Subcutaneous adipose tissue (tissue), 4 donors: ENCODE measurements around the gene OOSP3. TPM values are rescaled to one million over a fixed set of nuclear protein-coding genes. Genes with fewer than 3 reads are reported as not detected.

Experiments used
- CTCF ChIP-seq: fragments of 450-650 bp; IDR thresholded peaks from one replicate; pipeline ENCODE4 v1.5.1; 2016; ENCODE audit warnings: low read depth, mild to moderate bottlenecking, control low read depth, antibody characterized with exemption, moderate library complexity
- total RNA-seq, 4 donors: library from RNA; depleted of rRNA; stranded (reverse); fragments of >200 nt; gene quantifications; one replicate each; pipeline ENCODE4 v1.1.0, GENCODE V29; 2016

OOSP3 gene
- total RNA-seq, 4 donors from 2014 or later = not detected

- no peak for TF ChIP-seq CTCF
Measured at GRCh38 chr11:59865031-59865430, 13.6 kb upstream of the OOSP3 start.

- no peak for TF ChIP-seq CTCF
Measured at GRCh38 chr11:59866397-59866796, 12.2 kb upstream of the OOSP3 start, which contains the start of gene TCN1. TCN1 (minus strand) TSS chr11:59866487; CDS start chr11:59866470, 17 bp downstream.

GRCh38 chr11:59866836-59867235, 11.7 kb upstream of the OOSP3 start:
- TF ChIP-seq CTCF = no peak

GRCh38 chr11:59867946-59868345, 10.6 kb upstream of the OOSP3 start:
- TF ChIP-seq CTCF = no peak

- no peak for TF ChIP-seq CTCF
Measured at GRCh38 chr11:59872076-59872475, 6.5 kb upstream of the OOSP3 start.

GRCh38 chr11:59875856-59876519, 2.6 kb upstream of the OOSP3 start:
- no peak for TF ChIP-seq CTCF

- TF ChIP-seq CTCF = no peak
Measured at GRCh38 chr11:59877325-59877724, 1.3 kb upstream of the OOSP3 start.
